HG02678 (cell line): ENCODE measurements around the gene AFAP1.

Experiments used
- ATAC-seq: cut with Tn5 transposase; IDR thresholded peaks from one replicate; pipeline ENCODE4 v1.9.1; 2021; ENCODE audit warnings: mild to moderate bottlenecking, moderate library complexity; ENCODE audit not compliant: unreplicated experiment

Gene AFAP1

DNA sequence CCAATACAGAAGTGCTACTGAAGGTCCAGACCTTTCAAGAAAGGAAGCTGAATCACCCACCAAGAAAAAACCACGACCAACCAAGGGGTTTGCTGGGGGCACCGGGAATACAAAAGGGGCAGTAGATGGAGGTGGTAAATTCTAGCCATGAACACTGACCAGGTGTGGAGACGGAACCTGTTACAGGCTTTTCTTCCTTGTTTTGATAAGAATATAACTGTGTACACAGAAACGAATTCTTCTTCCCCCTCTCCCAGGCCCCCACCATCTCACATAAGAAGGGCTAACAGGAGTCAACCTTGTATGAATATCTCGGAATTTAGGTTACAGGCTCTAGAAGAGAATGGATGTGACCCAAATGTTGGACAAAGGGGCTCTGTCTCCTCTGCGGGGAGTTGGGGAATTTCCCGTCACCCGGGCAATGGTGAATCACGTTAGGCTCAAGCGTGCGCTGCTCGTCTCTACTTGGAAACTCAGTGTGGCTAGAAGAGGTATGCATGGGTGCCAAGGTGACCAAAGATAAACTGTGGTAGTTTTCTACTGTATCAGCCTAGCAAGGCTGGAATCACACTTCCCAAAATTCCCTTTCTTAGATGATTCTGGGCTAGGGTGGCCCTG lies 87.0 kb downstream of the AFAP1 start:
- ATAC-seq = no peak

DNA sequence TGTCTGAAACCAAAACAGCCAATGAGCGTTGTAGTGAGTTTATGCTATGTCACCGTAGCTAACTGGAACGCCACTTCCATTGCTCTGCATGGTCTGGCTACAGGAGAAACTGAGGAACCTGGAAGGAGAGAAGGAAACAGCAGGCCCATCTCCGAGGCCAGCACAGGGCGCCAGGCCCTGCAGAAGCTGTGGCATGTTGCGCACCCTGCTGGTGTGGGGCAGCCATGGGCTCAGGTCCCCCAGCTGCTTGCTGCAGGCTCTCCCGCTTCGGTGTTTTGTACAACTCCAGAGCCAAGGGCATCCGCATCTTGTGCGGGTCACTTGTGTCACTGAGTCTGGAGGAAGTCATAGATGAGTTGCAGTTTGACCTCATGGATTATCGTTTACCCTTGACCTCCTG lies 89.2 kb downstream of the AFAP1 start:
- ATAC-seq = no peak

DNA sequence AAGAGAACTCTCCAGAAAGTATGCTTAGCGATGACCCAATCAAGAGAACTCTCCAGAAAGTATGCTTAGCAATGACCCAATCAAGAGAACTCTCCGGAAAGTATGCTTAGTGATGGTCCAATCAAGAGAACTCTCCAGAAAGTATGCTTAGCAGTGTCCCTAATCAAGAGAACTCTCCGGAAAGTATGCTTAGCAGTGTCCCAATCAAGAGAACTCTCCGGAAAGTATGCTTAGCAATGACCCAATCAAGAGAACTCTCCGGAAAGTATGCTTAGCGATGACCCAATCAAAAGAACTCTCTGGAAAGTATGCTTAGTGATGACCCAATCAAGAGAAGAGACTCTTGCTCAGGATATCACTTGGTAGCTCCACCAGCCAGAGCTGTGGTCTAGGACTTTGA lies 92.5 kb downstream of the AFAP1 start:
- no peak for ATAC-seq

DNA sequence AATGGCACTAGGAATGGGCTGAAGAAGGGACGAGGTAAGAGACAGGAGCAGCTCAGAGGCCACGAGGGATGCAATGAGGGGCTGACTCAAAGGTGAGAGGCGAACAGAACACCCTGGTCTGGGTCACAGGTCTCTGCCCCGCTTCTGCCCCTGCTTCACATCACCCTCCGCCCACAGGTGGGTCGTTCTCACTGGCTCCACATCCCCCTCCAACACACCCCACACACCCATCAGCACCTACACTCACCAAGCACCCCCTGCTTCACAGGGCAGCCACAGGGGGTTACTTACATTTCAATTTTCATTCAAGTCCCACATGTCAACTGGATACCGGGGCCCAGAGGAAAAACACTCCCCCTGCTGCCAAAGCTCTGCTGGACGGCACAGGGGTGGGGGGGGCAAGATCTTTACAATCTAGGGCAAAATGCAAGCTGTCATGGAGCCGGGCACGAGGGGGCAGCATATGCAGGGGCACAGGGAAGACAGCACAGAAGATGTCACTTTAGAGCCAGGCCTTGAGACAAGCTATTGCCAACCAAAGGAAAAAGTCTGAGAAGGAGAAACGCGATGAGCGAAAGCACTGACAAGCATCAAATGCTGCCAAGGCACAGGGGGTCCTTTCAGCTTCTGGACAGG lies 94.0 kb downstream of the AFAP1 start:
- ATAC-seq = no peak

DNA sequence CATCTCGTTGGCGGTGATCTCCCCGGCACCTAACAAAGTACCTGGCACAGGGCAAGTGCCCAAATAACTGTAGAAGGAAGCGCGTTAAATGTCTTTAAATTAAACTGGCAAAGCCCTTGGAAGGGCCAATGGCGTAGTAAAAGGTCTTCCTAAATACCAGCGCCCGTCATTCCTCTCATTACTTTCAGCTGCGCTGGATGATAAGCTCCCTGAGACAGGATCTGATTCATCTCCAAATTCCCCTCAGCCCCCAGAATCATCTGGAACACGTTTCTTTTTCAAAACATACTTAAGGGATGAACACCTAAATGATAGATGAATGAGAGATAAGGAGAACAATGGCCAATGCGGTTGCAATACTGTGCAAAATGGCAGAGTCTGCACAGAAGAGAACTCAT lies 95.1 kb downstream of the AFAP1 start:
- no peak for ATAC-seq

DNA sequence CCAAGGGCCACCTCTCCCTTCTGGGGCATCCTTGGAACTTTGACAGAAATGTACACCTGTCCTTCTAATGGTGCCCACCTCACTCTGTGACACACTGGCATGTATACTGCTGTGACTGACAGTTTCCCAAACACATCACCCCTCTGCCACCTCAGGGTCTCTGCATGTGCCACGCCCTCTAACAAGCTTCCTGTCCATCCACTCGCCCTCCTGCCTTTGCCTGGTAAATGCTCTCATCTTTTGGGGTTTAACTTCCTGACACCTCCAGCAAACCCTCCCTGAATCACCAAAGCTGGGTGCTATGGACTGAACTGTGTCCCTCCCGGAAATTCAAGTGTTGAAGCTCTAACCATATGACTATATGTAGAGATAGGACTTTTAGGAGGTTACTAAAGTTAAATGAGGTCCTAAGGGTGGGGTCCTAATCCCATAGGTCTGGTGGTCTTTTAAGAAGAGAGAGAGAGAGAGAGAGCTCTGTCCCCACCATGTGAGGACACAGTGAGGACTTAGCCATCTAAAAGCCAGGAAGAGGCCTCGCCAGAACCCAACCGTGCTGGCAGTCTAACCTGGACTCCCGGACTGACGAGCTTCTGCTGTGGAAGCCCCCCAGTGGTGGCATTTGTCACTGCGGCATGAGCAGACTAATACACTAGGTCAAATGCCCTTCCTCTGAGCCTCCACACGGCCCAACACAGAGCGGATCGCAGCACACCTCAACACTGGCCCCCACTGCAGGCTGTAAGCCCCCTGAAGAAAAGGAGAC lies 95.6 kb downstream of the AFAP1 start:
- ATAC-seq = peak; percentile 67

DNA sequence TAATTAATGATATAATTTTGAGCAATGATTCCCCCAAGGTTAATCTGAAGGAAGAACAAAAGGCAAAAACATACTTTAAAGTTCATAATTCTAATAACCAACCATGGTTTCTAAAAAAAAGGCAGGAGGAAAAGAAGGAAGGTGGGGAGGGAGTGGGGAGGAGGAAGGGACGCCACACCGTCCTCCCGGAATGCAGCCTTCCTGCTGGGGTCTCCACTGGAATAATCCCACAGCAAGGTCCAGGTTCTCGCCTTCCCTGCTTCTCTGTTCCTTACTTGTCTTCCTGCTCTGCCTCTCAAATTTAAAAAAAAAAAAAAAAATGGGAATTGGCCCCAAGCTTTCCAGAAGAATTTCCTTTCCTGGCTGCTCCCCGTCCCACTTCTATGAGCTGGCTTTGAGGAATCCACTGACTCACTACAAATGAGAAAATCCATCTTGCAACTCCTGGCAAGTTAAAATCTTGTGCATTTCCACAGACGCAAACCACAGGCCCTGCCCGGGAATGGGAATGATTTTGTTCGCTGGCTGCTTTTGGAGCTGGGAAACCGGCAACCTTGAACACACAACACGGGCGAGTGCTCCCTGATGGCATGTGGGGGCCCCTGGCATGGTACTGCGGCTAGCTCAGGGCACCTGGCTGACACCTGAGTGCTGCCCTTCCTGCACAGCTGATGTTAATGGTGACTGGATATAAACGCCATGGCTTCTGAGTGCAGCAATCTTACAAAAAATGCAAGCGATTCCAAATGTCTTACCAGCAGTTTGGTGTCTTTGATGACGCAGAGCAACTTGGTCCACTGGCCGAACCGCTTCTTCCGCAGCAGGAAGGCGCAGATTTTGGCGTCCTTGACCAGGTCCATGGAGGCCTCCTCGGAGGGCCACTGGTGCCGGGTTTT lies 97.0 kb downstream of the AFAP1 start:
- ATAC-seq = no peak

DNA sequence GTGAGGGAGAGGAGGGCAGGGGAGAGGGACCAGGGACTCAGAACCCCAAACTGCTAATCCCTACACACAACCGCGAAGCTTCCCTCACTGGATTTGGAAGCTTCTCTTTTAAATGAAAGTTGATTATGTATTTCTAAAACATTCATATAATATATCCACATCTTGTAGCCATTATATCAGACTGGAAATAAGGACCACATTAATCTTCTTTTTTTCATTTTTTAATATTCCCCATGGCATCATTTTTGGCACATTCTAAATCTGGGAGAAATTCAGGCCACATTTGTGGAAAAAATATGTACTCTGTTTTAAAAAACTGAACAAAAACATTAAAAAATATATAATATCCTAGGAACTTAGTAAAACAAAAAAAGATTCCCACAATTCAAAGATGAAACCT lies 97.8 kb downstream of the AFAP1 start:
- no peak for ATAC-seq

DNA sequence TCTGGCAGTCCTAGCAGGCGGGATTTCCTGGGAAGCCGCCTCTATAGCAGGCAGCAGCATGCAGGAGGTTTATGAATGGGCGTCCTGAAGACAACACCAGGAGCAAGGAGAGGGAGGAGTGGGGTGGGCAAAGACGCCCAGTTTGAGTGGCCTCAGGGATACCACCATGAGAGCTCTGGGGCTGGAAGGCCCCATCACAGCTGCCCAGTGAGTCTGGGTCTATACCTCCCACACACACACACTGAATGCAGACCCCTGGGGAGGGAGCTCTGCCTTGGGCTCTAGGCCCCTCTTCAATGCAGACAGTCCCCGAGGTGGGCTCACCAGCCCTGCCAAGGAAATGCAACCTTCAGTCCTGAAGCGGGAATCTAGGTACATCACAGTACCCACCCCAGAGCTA lies 98.6 kb downstream of the AFAP1 start:
- no peak for ATAC-seq

DNA sequence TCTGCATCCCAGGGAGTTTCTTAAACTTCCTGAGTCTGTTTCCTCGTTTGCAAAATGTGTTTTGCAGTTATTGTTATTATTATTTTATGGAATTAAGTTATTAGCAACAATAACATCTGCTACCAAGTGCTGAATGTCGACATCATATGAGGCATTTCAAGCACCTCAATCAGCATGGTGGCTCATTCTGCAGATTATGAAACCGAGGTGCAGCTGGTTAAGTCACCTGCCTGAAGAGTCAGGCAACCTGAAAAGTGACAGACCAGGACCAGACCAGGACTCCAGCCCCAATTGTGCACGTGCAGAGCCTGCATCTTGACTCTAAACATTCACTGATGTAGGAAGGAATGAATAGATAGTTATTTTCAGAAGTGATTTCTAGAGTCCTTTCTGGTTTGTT lies 99.8 kb downstream of the AFAP1 start:
- no peak for ATAC-seq

DNA sequence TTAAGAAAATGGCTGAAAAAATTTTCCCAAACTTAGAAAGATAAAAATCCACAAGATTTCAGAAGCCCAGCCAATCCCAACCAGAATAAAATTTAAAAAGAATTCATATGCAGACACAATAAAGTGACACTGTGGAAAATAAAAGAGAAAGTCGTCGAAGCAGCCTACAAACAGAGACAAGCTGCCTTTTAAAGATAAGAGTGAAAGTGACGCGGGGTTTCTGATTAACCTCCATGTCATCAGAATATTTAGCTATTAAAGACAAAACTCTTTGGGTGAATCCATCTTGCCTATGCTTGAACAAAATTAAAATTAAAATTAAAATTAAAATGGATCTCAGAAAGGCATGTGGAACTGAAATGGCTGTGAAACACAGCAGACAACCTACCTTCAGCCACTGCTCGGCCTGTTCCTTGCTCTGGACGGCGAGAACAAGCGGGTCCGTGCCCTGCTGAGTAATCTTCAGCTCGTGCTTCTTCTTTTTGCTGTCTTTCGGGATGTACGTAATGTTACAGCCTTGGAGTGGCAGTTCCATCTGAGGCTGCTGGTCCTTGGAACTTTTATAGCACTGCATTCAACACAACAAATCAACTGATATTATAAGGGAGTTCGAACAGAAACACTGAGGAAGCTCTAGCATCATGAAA lies 101.4 kb downstream of the AFAP1 start:
- no peak for ATAC-seq

DNA sequence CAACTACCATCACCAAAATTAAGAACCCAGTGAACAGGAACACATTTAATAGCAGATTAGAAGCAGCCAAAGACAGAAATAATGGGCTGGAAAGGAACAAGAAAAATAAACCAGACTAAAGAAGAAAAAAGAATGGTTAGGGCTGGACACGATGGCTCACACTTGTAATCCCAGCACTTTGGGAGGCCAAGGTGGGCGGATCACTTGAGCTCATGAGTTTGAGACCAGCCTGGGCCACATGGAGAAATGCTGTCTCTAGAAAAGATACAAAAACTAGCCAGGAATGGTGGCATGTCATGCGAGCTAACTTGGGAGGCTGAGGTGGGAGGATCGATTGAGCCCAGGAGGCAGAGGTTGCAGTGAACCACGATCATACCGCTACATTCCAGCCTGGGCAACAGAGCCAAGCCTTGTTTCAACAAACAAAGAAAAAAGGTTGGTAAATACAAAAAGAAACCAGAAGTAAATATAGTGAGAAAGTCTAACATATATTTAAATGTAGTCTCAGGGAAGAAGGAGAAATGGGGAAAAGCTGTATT lies 102.0 kb downstream of the AFAP1 start:
- ATAC-seq = no peak

DNA sequence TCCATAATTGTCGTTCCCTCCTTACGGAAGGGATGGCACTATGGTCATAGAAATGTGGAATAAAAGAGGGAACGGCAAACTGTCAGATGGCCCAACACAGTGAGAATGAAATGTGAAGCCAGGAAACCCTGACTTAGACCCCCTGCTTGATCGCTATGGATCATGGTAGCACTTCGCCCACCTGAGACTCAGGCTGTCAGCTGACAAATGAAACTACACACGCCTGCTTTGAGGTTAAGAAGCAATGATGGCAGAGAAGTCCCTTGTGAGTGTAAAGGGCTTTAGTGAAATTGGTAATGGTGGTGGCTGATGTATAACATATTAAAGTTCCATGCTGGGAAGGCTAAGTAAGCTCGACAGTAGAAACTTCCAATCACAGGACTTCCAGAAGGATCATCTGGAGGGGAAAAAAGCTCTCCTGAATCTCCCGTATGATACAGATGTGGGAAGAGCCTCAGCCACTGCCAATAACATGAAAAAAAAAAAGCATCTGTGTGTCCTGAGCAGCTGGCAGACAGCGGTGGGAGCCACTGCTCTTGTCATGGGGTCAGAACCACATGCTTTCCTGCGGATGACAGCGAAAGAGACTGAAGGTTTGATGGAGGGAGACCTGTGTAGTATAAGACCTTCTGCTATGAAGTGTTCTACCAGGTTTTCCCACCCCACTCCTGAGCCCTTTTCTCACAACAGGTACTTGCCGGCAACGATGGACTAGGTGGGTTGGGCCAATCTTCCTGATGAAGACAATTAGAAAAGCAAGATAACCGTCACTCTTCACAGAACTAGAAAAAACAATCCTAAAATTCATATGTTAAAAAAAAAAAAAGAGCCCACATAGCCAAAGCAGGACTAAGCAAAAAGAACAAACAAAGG lies 107.6 kb downstream of the AFAP1 start:
- no peak for ATAC-seq

DNA sequence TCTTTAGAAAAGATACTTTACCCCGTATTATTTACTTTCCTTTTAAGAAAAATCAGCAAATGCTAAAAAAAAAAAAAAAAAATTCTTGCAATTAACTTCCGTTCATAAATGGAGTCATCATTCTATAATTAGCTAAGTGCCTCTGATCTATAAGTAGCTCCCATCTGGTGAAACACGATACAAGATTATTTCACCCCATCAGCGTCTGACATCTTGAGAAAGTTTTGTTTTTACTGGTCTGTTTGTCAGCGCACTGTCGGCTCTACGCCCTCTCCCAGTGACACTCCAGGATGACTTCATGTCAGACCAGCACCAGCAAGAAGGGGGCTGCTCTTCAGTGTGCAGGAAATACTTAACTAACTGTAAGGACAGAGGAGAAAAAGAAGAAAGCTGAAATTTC lies 108.3 kb downstream of the AFAP1 start:
- no peak for ATAC-seq

DNA sequence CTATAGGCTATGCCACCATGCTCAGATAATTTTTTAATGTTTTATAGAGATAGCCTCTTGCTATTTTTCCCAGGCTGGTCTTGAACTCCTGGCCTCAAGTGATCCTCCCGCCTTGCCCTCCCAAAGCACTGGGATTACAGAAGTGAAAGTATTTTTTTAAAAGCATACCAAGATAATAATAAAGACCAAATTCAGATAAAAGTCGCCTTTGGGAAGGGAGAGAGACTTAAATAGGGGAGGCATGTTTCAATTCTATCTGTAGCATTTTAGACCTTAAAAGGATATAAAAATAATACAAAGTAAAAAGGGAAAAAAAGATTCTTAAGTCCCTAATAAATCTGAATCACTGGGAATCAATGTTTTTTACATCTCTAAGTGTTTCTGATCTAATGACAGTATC lies 108.9 kb downstream of the AFAP1 start:
- no peak for ATAC-seq

DNA sequence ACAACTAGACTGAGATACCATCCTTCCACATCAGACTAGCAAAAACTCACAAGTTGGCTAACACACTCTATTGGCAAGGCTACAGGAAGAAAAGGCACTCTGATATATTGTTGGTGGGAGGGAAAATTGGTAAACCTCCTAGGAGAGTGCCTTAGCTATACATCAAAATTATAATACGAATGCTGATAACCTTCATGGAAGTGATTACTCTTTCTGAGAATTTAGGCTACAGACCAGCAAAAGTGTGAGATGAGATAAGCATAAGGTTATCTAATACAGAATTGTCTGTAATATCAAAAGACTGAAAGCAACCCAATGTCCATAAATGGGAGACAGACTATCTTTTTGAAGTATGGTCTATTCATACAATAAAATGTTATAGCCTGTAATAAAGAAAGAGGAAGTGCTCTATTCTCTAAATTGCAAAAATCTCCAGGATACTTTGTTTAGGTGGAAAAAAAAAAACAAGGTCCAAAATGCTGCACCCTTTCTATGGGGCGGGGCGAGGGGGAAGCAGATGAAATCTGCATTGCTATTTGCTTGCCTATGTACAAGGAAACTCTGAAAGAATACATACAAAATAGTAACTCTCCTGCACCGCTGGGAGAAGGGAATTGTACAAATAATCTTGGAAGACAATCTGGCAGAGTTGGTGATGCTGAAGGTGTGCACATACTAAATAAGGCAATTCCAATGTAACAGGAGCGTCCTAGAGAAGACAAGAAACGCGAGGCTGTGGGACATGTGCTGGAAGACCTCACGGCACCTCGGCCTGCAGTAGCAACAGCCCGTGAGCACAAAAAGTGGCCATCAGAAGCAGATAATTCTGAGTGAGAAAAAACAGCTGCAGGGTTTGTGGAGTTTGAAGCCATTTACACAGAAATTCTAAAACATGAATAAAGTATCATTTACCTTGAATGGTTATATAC lies 109.7 kb downstream of the AFAP1 start:
- ATAC-seq = no peak

DNA sequence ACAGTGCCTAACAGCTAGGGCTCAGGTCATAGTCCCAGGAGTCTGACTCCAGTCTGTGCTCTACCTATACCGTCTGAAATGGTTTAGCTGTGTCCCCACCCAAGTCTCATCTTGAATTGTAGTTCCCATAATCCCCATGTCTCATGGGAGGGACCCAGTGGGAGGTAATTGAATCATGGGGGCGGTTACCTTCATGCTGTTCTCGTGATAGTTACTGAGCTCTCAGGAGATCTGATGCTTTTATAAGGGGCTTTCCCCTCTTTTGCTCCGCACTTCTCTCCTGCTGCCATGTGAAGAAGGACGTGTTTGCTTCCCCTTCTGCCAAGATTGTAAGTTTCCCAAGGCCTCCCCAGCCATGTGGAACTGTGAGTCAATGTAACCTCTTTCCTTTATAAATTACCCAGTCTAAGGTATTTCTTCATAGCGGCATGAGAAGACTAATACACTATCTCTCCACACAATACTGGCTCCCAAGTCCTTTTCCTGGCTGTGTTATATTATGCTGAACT lies 110.8 kb downstream of the AFAP1 start:
- no peak for ATAC-seq

DNA sequence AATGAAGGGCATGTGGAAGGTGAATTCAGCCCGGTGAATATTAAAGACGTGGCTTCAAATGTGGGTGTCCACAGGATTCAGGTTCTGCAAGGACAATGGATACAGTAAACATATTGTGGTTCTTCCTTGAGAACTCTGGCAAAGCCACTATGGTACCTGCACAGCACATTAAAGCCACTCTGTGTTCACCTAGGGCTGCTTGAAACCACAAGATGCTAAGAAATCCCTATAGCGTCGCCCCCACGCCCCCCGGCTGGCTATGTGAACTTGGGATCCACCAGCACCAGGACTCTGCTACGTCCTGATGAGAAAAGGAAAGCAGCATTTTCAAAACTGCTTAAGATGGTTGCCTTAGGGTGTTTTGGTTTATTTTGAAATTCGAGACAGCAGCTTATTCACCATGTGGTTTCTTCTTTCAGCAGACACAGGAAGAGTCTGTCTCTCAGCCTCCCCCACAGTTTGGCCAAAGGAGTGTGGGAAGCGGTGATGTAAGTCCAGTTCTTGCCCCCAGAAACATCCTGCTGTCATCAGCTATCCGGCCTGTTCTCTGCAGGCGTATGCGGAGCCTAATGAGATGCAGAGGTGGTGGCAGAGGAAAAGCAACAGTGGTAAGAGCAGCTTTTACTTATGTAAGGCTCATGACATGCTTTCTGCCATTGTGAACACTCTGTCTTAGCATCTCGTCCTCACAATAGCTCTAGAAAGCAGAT lies 111.5 kb downstream of the AFAP1 start:
- no peak for ATAC-seq
